Naive thymus-derived CD4-positive, alpha-beta T cell (primary cell): ENCODE measurements around the gene MPPED1. TPM values are rescaled to one million over a fixed set of nuclear protein-coding genes. Genes with fewer than 3 reads are reported as not detected.

Experiments used
- ATAC-seq: fragments of 150-1000 bp; cut with Tn5 transposase; 2 replicates; pipeline ENCODE4 v1.10.0; 2021; ENCODE audit warnings: mild to moderate bottlenecking, moderate library complexity
- CTCF ChIA-PET: fragments of 350-600 bp; sonication (Branson Sonifier 250); formaldehyde crosslinking; loops from one replicate; lab custom pipeline; 2021; ENCODE audit warnings: antibody characterized with exemption; lab: Charles Lee
- POLR2A ChIA-PET: fragments of 350-600 bp; sonication (Branson Sonifier 250); formaldehyde crosslinking; loops from one replicate; lab custom pipeline; 2021; ENCODE audit warnings: antibody characterized with exemption, inconsistent platforms; lab: Charles Lee
- DNase-seq, 9 donors: peaks; one replicate each; pipeline versions ENCODE4 v3.0.0 to v3.0.0-alpha.2; 2020 to 2022; ENCODE audit warnings: mixed read lengths in 1 of 9
- H3K27ac ChIP-seq: one replicate; pipeline ENCODE4 v1.7.0; 2013; ENCODE audit warnings: mild to moderate bottlenecking, low read depth, low read length, moderate library complexity
- H3K27me3 ChIP-seq, 2 donors: one replicate each; pipeline ENCODE4 v1.7.0; 2013; ENCODE audit warnings: low read length in 2 of 2, mild to moderate bottlenecking in 2 of 2, moderate library complexity in 2 of 2; ENCODE audit not compliant: control insufficient read depth in 2 of 2, insufficient read depth in 2 of 2
- H3K36me3 ChIP-seq, 3 experiments: 1 replicate in 2 of 3; 2 replicates in 1 of 3; pipeline ENCODE4 v1.7.0; 2013; ENCODE audit warnings: low read length in 3 of 3, mild to moderate bottlenecking in 3 of 3, moderate library complexity in 1 of 3; ENCODE audit not compliant: insufficient read depth in 3 of 3, control insufficient read depth in 2 of 3
- H3K4me1 ChIP-seq, 2 donors: one replicate each; pipeline ENCODE4 v1.7.0; 2013; ENCODE audit warnings: low read length in 2 of 2, mild to moderate bottlenecking in 2 of 2, moderate library complexity in 1 of 2; ENCODE audit not compliant: control insufficient read depth in 2 of 2, insufficient read depth in 2 of 2
- H3K4me3 ChIP-seq: 2 replicates; pipeline ENCODE4 v1.7.0; 2013; ENCODE audit warnings: mild to moderate bottlenecking, low read length
- H3K9me3 ChIP-seq, 3 experiments: 1 replicate in 2 of 3; 2 replicates in 1 of 3; pipeline ENCODE4 v1.7.0; 2013; ENCODE audit warnings: low read length in 3 of 3; ENCODE audit not compliant: control insufficient read depth in 2 of 3
- H3K27ac Mint-ChIP-seq, 9 donors: one replicate each; pipeline ENCODE4 v1.8.0; 2020 to 2022; ENCODE audit warnings: mixed read lengths in 9 of 9, mild to moderate bottlenecking in 8 of 9, moderate library complexity in 5 of 9, inconsistent platforms in 2 of 9
- H3K27me3 Mint-ChIP-seq, 5 donors: one replicate each; pipeline ENCODE4 v1.8.0; 2021 to 2022; ENCODE audit warnings: mixed read lengths in 5 of 5, mild to moderate bottlenecking in 1 of 5
- H3K36me3 Mint-ChIP-seq, 5 donors: one replicate each; pipeline ENCODE4 v1.8.0; 2020 to 2022; ENCODE audit warnings: mixed read lengths in 5 of 5, mild to moderate bottlenecking in 3 of 5, inconsistent platforms in 1 of 5
- H3K4me1 Mint-ChIP-seq, 7 donors: one replicate each; pipeline ENCODE4 v1.8.0; 2020 to 2022; ENCODE audit warnings: mixed read lengths in 7 of 7, mild to moderate bottlenecking in 3 of 7, inconsistent platforms in 1 of 7
- H3K4me3 Mint-ChIP-seq, 10 donors: one replicate each; pipeline ENCODE4 v1.8.0; 2020 to 2022; ENCODE audit warnings: mild to moderate bottlenecking in 10 of 10, mixed read lengths in 10 of 10, moderate library complexity in 6 of 10, inconsistent platforms in 2 of 10
- H3K9me3 Mint-ChIP-seq, 11 donors: one replicate each; pipeline ENCODE4 v1.8.0; 2020 to 2022; ENCODE audit warnings: mixed read lengths in 11 of 11, mild to moderate bottlenecking in 4 of 11, inconsistent platforms in 1 of 11, moderate library complexity in 1 of 11
- intact Hi-C, 2 donors: fragments of 100-400 bp; cut with micrococcal nuclease; formaldehyde crosslinking; loops; one replicate each; pipeline ENCODE4 v1.15.1; 2023
- polyA plus RNA-seq, 2 donors: library from polyadenylated mRNA; unstranded; fragments of 300-500 nt; fragmentation: Illumina TruSeq; gene quantifications; one replicate each; pipeline ENCODE4 v1.2.3, GENCODE V29; 2021
- total RNA-seq, 6 experiments: library from RNA in 5 of 6; stranded (reverse) in 5 of 6; gene quantifications; 1 replicate in 5 of 6; 2 replicates in 1 of 6; pipeline ENCODE4 v1.2.3 and lab custom pipeline; 2021 to 2026

MPPED1 gene
- total and polyA plus RNA-seq, 7 experiments from 2014 or later, result not detected

DNA sequence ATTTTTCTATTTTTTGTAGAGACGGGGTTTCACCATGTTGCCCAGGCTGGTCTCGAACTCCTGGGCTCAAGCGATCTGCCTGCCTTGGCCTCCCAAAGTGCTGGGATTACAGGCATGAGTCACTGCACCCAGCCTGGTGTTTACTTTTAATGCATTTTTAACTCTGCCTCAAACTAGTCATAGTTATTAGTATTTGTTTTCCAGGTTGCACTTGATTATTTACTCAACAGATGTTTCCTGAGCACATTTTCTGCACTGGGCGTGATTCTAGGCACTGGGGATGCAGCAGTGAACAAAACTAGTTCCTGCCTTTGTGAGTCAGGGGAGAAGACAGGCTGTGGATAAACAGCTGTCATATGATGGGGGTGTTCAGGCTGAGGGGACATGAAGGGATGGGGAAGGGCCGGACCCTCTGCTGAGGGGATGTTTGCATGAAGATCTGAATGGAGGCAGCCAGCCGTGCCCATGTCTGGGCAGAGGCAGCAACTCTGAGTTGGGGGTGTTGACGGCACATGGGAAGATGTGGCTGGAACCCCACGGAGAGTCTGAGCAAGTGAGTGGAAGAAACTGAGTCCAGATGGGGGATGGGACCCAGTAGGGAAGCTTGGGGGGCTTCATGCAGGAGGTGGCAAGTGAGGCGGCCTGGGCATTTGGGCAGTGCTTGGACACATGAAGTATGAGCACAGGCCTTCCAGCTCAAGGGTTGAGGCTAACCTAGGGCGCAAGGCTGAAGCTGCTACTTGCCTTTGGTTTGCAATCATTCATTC lies 34.4 kb downstream of the MPPED1 start:
- CTCF ChIA-PET, result no interaction called here
- no peak overlapping the region for H3K27ac Mint-ChIP-seq
- Histone ChIP-seq H3K4me3 (no peak overlapping the region), H3K27ac (no peak overlapping the region), H3K27me3 (no peaks in the 10 kb centered on the region), H3K9me3 (no peaks in the 10 kb centered on the region), H3K36me3 (no peaks in the 10 kb centered on the region), H3K4me1 (no peaks in the 10 kb centered on the region)
- no peaks in the 10 kb centered on the region for H3K36me3 Mint-ChIP-seq
- intact Hi-C loops, result no loop called here
- peaks cover 0 to 2% (median 0%) of the 10 kb centered on the region in 7 donors for H3K4me1 Mint-ChIP-seq
- POLR2A ChIA-PET, result no interaction called here
- H3K27me3 Mint-ChIP-seq, result peaks cover 0 to 17% (median 7%) of the 10 kb centered on the region in 5 donors
- no peak for DNase-seq
- no peak for ATAC-seq
- peaks cover 0 to 3% (median 0%) of the 10 kb centered on the region in 11 donors for H3K9me3 Mint-ChIP-seq
- H3K4me3 Mint-ChIP-seq, result no peak overlapping the region

DNA sequence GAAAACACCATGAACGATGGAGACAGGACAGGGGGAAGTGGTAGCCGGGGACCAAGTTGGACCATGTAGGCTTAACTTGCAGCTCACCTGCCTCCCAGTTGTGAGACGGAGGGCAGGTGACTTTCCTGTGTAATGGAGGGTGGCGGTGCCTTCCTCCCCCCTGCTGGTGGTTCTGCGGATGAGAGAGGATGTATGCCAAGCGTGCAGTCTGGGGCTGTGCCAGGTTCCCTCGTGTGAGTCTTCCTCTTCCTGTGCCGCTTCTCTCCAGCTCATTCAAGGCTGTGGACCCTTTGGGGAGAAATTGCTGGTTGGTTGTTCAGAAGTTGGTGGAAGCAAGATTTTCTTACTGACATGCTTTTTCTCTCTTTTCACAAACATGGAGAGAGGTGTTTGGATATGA lies 35.1 kb downstream of the MPPED1 start:
- peaks cover 0 to 3% (median 0%) of the 10 kb centered on the region in 11 donors for H3K9me3 Mint-ChIP-seq
- H3K4me1 Mint-ChIP-seq, result peaks cover 0 to 2% (median 0%) of the 10 kb centered on the region in 7 donors
- H3K27ac Mint-ChIP-seq, result no peak overlapping the region
- H3K4me1 ChIP-seq, result no peaks in the 10 kb centered on the region
- peaks cover 0 to 21% (median 7%) of the 10 kb centered on the region in 5 donors for H3K27me3 Mint-ChIP-seq
- H3K4me3 Mint-ChIP-seq, result no peak overlapping the region
- H3K27ac ChIP-seq, result no peak overlapping the region
- no peaks in the 10 kb centered on the region for H3K36me3 Mint-ChIP-seq
- DNase-seq (no peak), ATAC-seq (no peak)
- no peaks in the 10 kb centered on the region for H3K9me3 ChIP-seq
- H3K36me3 ChIP-seq, result no peaks in the 10 kb centered on the region
- CTCF ChIA-PET, result no interaction called here
- H3K4me3 ChIP-seq, result no peak overlapping the region
- H3K27me3 ChIP-seq, result no peaks in the 10 kb centered on the region
- POLR2A ChIA-PET, result no interaction called here
- intact Hi-C loops, result no loop called here

DNA sequence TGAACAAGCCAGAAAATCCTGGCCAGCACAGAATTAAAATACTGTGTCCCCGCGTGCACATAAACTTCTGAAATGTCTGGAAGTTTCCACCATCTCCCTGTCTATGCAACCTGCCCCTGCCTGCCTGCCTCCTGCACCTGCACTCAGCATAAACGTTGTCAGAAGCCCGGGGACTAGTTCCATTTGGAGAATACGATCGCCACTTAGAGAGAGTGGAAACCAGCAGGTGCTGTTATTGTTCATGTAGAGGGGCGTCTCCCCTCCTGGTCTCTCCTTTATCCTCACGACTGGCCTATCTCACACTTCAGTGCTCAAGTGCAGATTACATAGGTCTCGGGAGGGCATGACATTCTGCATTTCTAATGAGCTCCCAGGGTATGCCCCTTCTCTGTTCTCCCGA lies 35.6 kb downstream of the MPPED1 start:
- ChIA-PET POLR2A (no interaction called here), CTCF (no interaction called here)
- intact Hi-C loops, result no loop called here
- Histone ChIP-seq H3K36me3 (no peaks in the 10 kb centered on the region), H3K27me3 (no peaks in the 10 kb centered on the region), H3K9me3 (no peaks in the 10 kb centered on the region), H3K4me1 (no peaks in the 10 kb centered on the region), H3K4me3 (no peak overlapping the region), H3K27ac (no peak overlapping the region)
- Mint-ChIP-seq H3K27me3 (peaks cover 0 to 25% (median 7%) of the 10 kb centered on the region in 5 donors), H3K9me3 (peaks cover 0 to 3% (median 0%) of the 10 kb centered on the region in 11 donors), H3K4me1 (peaks cover 0 to 2% (median 0%) of the 10 kb centered on the region in 7 donors), H3K4me3 (no peak overlapping the region), H3K36me3 (no peaks in the 10 kb centered on the region), H3K27ac (no peak overlapping the region)
- ATAC-seq (no peak), DNase-seq (no peak)

DNA sequence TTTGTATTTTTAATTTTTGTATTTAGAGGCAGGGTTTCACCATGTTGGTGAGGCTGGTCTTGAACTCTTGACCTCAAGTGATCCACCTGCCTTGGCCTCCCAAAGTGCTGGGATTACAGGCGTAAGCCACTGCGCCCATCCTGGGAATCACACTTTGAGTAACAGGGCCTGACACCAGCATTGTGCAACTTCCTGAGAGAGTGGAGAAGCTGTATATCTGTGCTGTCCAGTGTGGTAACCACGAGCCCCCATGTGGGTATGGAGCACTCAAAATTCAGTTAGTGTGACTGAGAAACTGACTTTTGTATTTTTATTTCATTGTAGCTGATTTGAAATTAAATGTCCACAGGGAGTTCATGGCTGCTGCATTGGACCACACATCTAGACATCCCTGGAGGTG lies 36.2 kb downstream of the MPPED1 start:
- DNase-seq, result no peak
- H3K36me3 Mint-ChIP-seq, result no peaks in the 10 kb centered on the region

DNA sequence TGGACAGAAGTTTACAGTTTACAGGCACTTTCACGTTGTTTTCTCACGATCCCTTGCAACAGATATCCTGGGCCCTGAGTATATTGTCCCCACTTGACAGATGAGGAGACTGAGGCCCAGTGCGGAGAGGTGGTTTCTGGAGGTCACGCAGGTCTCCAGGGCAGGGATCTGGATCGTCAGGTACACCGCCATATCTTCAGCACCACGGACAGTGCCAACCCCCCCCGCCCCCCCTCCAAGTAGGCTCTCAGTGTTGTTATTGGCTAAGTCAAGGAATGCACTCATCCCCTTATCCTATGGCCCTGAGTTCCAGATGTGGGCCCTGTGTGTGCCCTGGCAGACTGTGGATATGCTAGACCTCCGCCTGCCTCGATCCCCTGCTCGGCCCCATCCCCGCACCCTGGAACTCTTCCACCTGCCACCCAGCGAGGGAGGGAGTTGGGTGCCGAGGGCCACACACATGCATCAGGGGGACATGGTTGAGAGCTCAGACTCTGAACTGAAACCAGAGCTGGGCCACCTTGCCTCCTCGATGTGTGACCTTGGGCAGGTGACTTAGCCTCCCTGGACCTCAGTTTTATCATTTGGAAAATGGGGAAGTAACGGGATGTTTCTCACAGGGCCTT lies 37.5 kb downstream of the MPPED1 start:
- H3K27me3 Mint-ChIP-seq, result peaks cover 0 to 18% (median 14%) of the 10 kb centered on the region in 5 donors

More for the DNA sequence above, 36.2 kb downstream of the MPPED1 start:
- no peak overlapping the region for H3K4me3 Mint-ChIP-seq
- ChIA-PET POLR2A (no interaction called here), CTCF (no interaction called here)
- Histone ChIP-seq H3K4me1 (no peaks in the 10 kb centered on the region), H3K27me3 (no peaks in the 10 kb centered on the region), H3K36me3 (no peaks in the 10 kb centered on the region), H3K27ac (no peak overlapping the region), H3K4me3 (no peak overlapping the region), H3K9me3 (no peaks in the 10 kb centered on the region)
- peaks cover 0 to 21% (median 12%) of the 10 kb centered on the region in 5 donors for H3K27me3 Mint-ChIP-seq
- intact Hi-C loops, result no loop called here
- peaks cover 0 to 3% (median 0%) of the 10 kb centered on the region in 11 donors for H3K9me3 Mint-ChIP-seq
- peaks cover 0 to 2% (median 0%) of the 10 kb centered on the region in 7 donors for H3K4me1 Mint-ChIP-seq
- ATAC-seq, result no peak
- no peak overlapping the region for H3K27ac Mint-ChIP-seq

DNA sequence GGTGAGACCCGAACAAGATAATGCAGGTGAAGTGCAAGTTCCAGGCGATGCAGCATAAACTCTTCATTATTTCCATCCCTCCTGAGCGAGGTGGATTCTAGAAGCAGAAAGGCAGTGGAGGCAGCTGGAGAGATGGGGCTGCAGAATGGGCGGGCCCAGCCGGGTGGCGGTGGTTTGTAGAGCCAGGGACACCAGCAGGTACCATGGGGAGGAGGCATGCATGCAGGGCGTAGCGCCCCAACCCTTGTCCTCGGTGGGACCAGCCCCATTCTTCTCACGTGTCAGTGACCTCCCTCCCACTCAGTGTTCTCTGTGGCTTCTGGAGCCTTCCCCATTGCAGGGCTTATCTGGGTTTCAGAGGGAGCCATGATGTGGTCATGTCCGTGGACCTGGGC lies 38.0 kb downstream of the MPPED1 start:
- H3K27ac Mint-ChIP-seq, result no peak overlapping the region
- H3K4me1 Mint-ChIP-seq, result peaks cover 0 to 2% (median 0%) of the 10 kb centered on the region in 7 donors
- H3K4me3 ChIP-seq, result no peak overlapping the region
- ChIA-PET POLR2A (no interaction called here), CTCF (no interaction called here)
- H3K36me3 Mint-ChIP-seq, result no peaks in the 10 kb centered on the region
- no peaks in the 10 kb centered on the region for H3K36me3 ChIP-seq
- H3K4me1 ChIP-seq, result no peaks in the 10 kb centered on the region
- H3K27ac ChIP-seq, result no peak overlapping the region
- H3K27me3 Mint-ChIP-seq, result peaks cover 0 to 22% (median 14%) of the 10 kb centered on the region in 5 donors
- no peak overlapping the region for H3K4me3 Mint-ChIP-seq
- intact Hi-C loops, result no loop called here
- H3K9me3 Mint-ChIP-seq, result peaks cover 0 to 3% (median 0%) of the 10 kb centered on the region in 11 donors
- DNase-seq (no peak), ATAC-seq (no peak)
- H3K9me3 ChIP-seq, result no peaks in the 10 kb centered on the region
- H3K27me3 ChIP-seq, result no peaks in the 10 kb centered on the region

More for the DNA sequence above, 37.5 kb downstream of the MPPED1 start:
- peaks cover 0 to 3% (median 0%) of the 10 kb centered on the region in 11 donors for H3K9me3 Mint-ChIP-seq
- H3K27ac Mint-ChIP-seq, result no peak overlapping the region
- ChIA-PET POLR2A (no interaction called here), CTCF (no interaction called here)
- ATAC-seq (no peak), DNase-seq (no peak)
- no peak overlapping the region for H3K4me3 ChIP-seq
- no peaks in the 10 kb centered on the region for H3K27me3 ChIP-seq
- H3K4me1 ChIP-seq, result no peaks in the 10 kb centered on the region
- intact Hi-C loops, result no loop called here
- peaks cover 0 to 2% (median 0%) of the 10 kb centered on the region in 7 donors for H3K4me1 Mint-ChIP-seq
- H3K4me3 Mint-ChIP-seq, result no peak overlapping the region
- no peaks in the 10 kb centered on the region for H3K36me3 Mint-ChIP-seq
- no peaks in the 10 kb centered on the region for H3K36me3 ChIP-seq
- no peak overlapping the region for H3K27ac ChIP-seq
- H3K9me3 ChIP-seq, result no peaks in the 10 kb centered on the region
